ENCODE data around the gene PRR5. TPM values are rescaled to one million over a fixed set of nuclear protein-coding genes. Genes with fewer than 3 reads are reported as not detected.

Gene PRR5
- total RNA-seq, 1 donor from 2014 or later: 13.5 TPM

DNA sequence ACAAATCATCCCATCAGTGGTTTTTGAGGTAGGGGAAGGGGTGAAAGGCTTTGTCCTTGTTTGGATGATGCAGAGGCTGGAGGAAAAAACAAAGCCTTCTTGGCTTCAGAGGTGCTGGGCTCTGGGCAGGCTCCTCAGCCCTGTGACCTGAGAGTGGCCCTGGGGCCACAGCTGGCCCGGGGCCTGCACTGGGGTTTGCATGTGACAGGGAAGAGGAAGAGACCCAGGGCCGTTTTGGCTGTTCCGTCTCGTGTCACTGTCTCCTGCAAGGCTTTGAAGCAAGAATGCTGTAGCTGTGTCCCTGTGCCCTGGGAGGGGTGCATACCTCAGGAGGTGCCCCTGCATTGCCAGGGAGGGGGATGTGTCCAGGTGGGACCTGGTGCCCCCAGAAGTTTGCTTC is 63.0 kb downstream of the PRR5 start:
- Mint-ChIP-seq H3K4me3 (ENCODE audit: unreplicated experiment) (no peak overlapping the region), H3K27ac (ENCODE audit: unreplicated experiment) (no peak overlapping the region)

DNA sequence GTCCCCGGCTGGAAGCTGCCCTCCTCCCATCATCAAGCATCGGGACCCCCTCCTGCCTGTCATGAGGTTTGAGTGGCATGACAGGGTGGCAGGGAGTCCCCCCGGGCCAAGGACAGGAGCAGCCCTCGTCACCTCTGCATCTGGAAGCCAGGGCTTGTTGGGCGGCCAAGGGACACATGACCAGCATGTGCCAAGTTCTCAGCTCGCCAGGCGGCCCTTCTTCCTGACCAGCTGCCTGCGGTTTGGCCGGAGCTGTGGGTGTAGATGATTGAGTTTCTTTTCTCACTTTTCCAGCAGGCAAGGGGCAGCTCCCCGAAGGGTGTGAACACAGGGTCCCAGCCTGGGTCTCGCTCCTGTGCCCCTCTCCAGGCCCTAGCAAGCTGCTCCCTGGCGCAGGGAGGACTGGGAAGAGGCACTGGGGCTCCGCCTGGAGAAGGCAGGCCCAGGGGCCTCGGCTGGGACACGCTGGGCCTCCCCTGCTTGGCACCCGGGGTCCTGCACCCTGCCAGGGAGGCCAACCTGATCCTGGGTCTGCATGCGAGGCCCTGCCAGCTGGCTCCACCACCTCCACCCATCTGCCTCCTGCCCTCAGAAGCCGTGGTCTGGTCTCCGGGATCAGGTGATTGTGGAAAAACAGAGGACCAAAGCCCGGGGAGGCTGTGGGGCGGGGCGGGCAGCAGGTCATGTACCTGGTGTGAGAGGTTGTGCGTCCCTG is 63.7 kb downstream of the PRR5 start:
- Mint-ChIP-seq H3K27me3 (ENCODE audit: unreplicated experiment) (peaks cover 27% of the 10 kb centered on the region), H3K36me3 (ENCODE audit: unreplicated experiment) (no peaks in the 10 kb centered on the region), H3K27ac (ENCODE audit: unreplicated experiment) (no peak overlapping the region), H3K4me1 (ENCODE audit: unreplicated experiment) (no peaks in the 10 kb centered on the region), H3K9me3 (ENCODE audit: unreplicated experiment) (no peaks in the 10 kb centered on the region), H3K4me3 (ENCODE audit: unreplicated experiment) (no peak overlapping the region)
- TF ChIP-seq, protein P1, sequence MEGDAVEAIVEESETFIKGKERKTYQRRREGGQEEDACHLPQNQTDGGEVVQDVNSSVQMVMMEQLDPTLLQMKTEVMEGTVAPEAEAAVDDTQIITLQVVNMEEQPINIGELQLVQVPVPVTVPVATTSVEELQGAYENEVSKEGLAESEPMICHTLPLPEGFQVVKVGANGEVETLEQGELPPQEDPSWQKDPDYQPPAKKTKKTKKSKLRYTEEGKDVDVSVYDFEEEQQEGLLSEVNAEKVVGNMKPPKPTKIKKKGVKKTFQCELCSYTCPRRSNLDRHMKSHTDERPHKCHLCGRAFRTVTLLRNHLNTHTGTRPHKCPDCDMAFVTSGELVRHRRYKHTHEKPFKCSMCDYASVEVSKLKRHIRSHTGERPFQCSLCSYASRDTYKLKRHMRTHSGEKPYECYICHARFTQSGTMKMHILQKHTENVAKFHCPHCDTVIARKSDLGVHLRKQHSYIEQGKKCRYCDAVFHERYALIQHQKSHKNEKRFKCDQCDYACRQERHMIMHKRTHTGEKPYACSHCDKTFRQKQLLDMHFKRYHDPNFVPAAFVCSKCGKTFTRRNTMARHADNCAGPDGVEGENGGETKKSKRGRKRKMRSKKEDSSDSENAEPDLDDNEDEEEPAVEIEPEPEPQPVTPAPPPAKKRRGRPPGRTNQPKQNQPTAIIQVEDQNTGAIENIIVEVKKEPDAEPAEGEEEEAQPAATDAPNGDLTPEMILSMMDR (IDR thresholded peaks at IDR 0.05): no peak
- DNase-seq (ENCODE audit: extremely low spot score, unreplicated experiment): no peak

More for the DNA sequence above, 63.0 kb downstream of the PRR5 start:
- H3K36me3 Mint-ChIP-seq (ENCODE audit: unreplicated experiment): no peaks in the 10 kb centered on the region
- H3K27me3 Mint-ChIP-seq (ENCODE audit: unreplicated experiment): peaks cover 32% of the 10 kb centered on the region
- TF ChIP-seq, protein P1 (IDR thresholded peaks at IDR 0.05): no peak
- H3K9me3 Mint-ChIP-seq (ENCODE audit: unreplicated experiment): no peaks in the 10 kb centered on the region
- no peak for DNase-seq (ENCODE audit: extremely low spot score, unreplicated experiment)
- no peaks in the 10 kb centered on the region for H3K4me1 Mint-ChIP-seq (ENCODE audit: unreplicated experiment)

DNA sequence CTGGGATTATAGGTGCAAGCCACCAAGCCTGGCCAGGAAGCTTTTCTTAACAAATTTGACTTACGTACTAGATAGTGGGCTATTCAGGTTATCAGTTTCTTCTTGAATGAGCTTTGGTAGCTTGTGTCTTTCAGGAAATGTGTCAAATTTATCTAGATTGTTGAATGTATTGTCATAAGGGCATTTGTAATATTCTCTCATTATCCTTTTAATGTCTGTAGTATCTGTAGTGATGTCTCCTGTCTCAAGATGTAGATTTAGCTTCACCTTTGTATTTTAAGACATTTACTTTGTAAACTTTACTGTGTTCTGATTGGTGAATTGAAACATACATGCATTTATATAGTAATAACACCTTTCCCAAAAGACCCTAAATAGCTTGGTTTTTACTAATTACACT is 71.1 kb downstream of the PRR5 start:
- TF ChIP-seq, protein P1 (IDR thresholded peaks at IDR 0.05): no peak
- DNase-seq (ENCODE audit: extremely low spot score, unreplicated experiment): no peak
- peaks cover 12% of the 10 kb centered on the region for H3K9me3 Mint-ChIP-seq (ENCODE audit: unreplicated experiment)
- H3K27ac Mint-ChIP-seq (ENCODE audit: unreplicated experiment): no peak overlapping the region
- H3K4me3 Mint-ChIP-seq (ENCODE audit: unreplicated experiment): no peak overlapping the region
- H3K36me3 Mint-ChIP-seq (ENCODE audit: unreplicated experiment): peaks cover 2% of the 10 kb centered on the region
- H3K27me3 Mint-ChIP-seq (ENCODE audit: unreplicated experiment): no peaks in the 10 kb centered on the region
- H3K4me1 Mint-ChIP-seq (ENCODE audit: unreplicated experiment): peaks cover 8% of the 10 kb centered on the region

DNA sequence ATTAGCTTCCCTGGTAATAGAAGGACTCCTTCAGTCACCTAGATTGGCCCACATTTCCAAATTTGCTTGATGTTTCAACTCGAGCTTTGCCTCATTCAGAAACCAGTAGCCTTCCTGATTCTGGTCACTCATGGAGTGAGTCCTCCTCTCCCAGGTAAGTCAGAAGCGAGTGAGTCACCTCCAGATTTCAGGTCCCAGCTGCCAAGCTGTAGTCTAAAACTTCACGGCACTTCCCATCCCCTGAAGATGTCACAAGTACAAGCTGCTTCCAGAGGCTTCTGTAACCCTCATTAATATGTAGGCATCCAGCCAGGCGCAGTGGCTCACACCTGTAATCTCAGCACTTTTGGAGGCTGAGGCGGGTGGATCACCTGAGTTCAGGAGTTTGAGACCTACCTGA is 73.9 kb downstream of the PRR5 start:
- TF ChIP-seq, protein P1 (IDR thresholded peaks at IDR 0.05): no peak
- Mint-ChIP-seq H3K27me3 (ENCODE audit: unreplicated experiment) (peaks cover 4% of the 10 kb centered on the region), H3K4me3 (ENCODE audit: unreplicated experiment) (no peak overlapping the region), H3K36me3 (ENCODE audit: unreplicated experiment) (peaks cover 2% of the 10 kb centered on the region), H3K4me1 (ENCODE audit: unreplicated experiment) (peaks cover 8% of the 10 kb centered on the region), H3K9me3 (ENCODE audit: unreplicated experiment) (peaks cover 12% of the 10 kb centered on the region), H3K27ac (ENCODE audit: unreplicated experiment) (no peak overlapping the region)
- DNase-seq (ENCODE audit: extremely low spot score, unreplicated experiment): no peak

DNA sequence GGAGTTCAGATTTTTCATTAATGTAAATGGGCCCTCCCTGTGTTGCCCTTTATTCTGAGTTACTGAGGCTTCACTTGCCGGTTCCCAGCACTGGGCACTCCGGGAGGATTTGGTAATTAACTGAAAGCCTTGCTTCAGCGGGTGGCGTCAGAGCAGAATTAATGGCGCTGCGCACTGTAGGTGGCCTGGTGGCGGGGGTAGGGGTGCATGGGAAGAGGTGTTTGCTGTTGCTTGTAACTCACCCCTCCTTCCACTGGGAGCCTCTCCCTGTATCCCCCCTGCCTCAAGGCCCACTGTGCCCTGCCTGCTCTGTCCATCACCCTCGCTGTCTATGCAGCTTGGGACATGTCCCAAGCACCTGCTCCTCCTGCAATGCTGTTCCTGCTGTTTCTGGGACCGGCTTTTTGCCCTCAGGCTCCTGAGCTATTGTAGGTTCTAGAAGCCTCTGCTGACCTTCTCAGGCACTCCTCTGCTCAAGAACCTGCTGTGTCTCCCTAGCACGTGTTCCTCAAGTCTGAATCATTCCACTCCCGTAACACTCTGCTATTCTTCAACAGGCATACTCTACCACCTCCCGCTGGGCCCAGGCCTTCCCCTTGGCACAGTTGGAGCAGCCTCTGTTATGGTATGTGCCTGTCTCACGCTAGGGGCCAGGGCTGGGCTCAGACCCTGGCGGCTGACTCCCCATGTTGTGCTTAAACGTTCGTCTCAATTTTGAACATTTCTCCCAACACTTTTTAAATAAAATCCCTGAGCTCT is 74.8 kb downstream of the PRR5 start:
- Mint-ChIP-seq H3K36me3 (ENCODE audit: unreplicated experiment) (peaks cover 2% of the 10 kb centered on the region), H3K27me3 (ENCODE audit: unreplicated experiment) (peaks cover 4% of the 10 kb centered on the region), H3K9me3 (ENCODE audit: unreplicated experiment) (peaks cover 12% of the 10 kb centered on the region), H3K4me1 (ENCODE audit: unreplicated experiment) (peaks cover 8% of the 10 kb centered on the region), H3K4me3 (ENCODE audit: unreplicated experiment) (no peak overlapping the region), H3K27ac (ENCODE audit: unreplicated experiment) (no peak overlapping the region)
- no peak for DNase-seq (ENCODE audit: extremely low spot score, unreplicated experiment)
- TF ChIP-seq, protein P1 (IDR thresholded peaks at IDR 0.05): no peak
